Fibroblast of lung (primary cell): ENCODE measurements around the gene DHCR24. TPM values are rescaled to one million over a fixed set of nuclear protein-coding genes. Genes with fewer than 3 reads are reported as not detected.

ENCODE experiments used
- DNase-seq, 2 donors: peaks; one replicate each; pipeline versions ENCODE4 v3.0.0 to v3.0.0-alpha.2; 2010; ENCODE audit warnings: low read depth in 2 of 2
- H2AFZ ChIP-seq: 2 replicates; pipeline ENCODE4 v1.5.1; 2012; ENCODE audit warnings: low read length, control low read depth, inconsistent platforms
- H3K27ac ChIP-seq: 2 replicates; pipeline ENCODE4 v1.5.1; 2011; ENCODE audit warnings: low read length, control low read depth; ENCODE audit not compliant: insufficient read depth
- H3K27me3 ChIP-seq: 2 replicates; pipeline ENCODE4 v1.5.1; 2011; ENCODE audit warnings: mild to moderate bottlenecking, low read length; ENCODE audit not compliant: control insufficient read depth, insufficient read depth
- H3K36me3 ChIP-seq: 2 replicates; pipeline ENCODE4 v1.5.1; 2011; ENCODE audit warnings: low read length; ENCODE audit not compliant: control insufficient read depth, insufficient read depth
- H3K4me1 ChIP-seq: 2 replicates; pipeline ENCODE4 v1.5.1; 2011; ENCODE audit warnings: low read length; ENCODE audit not compliant: control insufficient read depth, insufficient read depth; ENCODE audit errors: extremely low read depth
- H3K4me2 ChIP-seq: 2 replicates; pipeline ENCODE4 v1.5.1; 2011; ENCODE audit warnings: low read length, control low read depth; ENCODE audit not compliant: insufficient read depth; ENCODE audit errors: extremely low read depth
- H3K4me3 ChIP-seq, 4 experiments: fragments of 200-600 bp in 1 of 4; sonication (generic) in 1 of 4; replicated peaks in 1 of 4; 2 replicates each; pipeline ENCODE4 v1.5.1; 2011 to 2016; ENCODE audit warnings: low read length in 4 of 4, low read depth in 3 of 4, mild to moderate bottlenecking in 3 of 4, control low read depth in 2 of 4, inconsistent platforms in 1 of 4, mixed read lengths in 1 of 4; ENCODE audit not compliant: insufficient read depth in 1 of 4; ENCODE audit errors: control extremely low read depth in 1 of 4
- H3K79me2 ChIP-seq: 2 replicates; pipeline ENCODE4 v1.5.1; 2012; ENCODE audit warnings: mild to moderate bottlenecking, low read length, inconsistent platforms; ENCODE audit not compliant: control insufficient read depth, insufficient read depth
- H3K9ac ChIP-seq: 2 replicates; pipeline ENCODE4 v1.5.1; 2011; ENCODE audit warnings: mild to moderate bottlenecking, low read length, control low read depth; ENCODE audit not compliant: insufficient read depth
- H3K9me3 ChIP-seq: 2 replicates; pipeline ENCODE4 v1.5.1; 2012; ENCODE audit warnings: low read depth, low read length; ENCODE audit not compliant: control insufficient read depth, insufficient read depth
- H4K20me1 ChIP-seq: 2 replicates; pipeline ENCODE4 v1.5.1; 2011; ENCODE audit warnings: low read length; ENCODE audit not compliant: control insufficient read depth, insufficient read depth; ENCODE audit errors: extremely low read depth
- EZH2 ChIP-seq: IDR thresholded peaks from 2 replicates; pipeline ENCODE4 v1.5.1; 2012; ENCODE audit warnings: low read length, control low read depth, mild to moderate bottlenecking; ENCODE audit errors: missing control alignments
- polyA plus RNA-seq, 2 donors: library from polyadenylated mRNA; depleted of rRNA in 1 of 2; stranded (reverse) in 1 of 2; unstranded in 1 of 2; fragments of >200 nt; gene quantifications; 2 replicates each; pipeline ENCODE4 v1.2.1, GENCODE V29; 2011 to 2012; ENCODE audit warnings: missing spikeins in 1 of 2
- total RNA-seq: library from RNA; depleted of rRNA; stranded (reverse); fragments of >200 nt; gene quantifications from 2 replicates; pipeline ENCODE4 v1.2.1, GENCODE V29; 2014
- TF ChIP-seq, protein P1 (sequence below), 2 donors: IDR thresholded peaks in 1 of 2; conservative IDR thresholded peaks in 1 of 2; 1 replicate in 1 of 2; 2 replicates in 1 of 2; pipeline ENCODE4 v1.5.1; 2011 to 2012; ENCODE audit warnings: low read length in 2 of 2, control low read depth in 1 of 2, inconsistent platforms in 1 of 2, low read depth in 1 of 2, mild to moderate bottlenecking in 1 of 2

Gene DHCR24
- total and polyA plus RNA-seq, 2 donors (not counting 1 experiment from before 2014, with no cell fraction given), result 217 to 329 TPM

- Histone ChIP-seq H3K79me2 (no peaks in the 10 kb centered on the region), H3K9ac (no peak overlapping the region), H3K9me3 (no peaks in the 10 kb centered on the region), H3K27me3 (no peaks in the 10 kb centered on the region), H2AFZ (no peak overlapping the region), H3K27ac (no peak overlapping the region), H3K36me3 (peaks cover 32% of the 10 kb centered on the region), H3K4me3 (no peak overlapping the region), H4K20me1 (no peaks in the 10 kb centered on the region), H3K4me1 (peaks cover 7% of the 10 kb centered on the region), H3K4me2 (no peak overlapping the region)
- TF ChIP-seq, protein P1, sequence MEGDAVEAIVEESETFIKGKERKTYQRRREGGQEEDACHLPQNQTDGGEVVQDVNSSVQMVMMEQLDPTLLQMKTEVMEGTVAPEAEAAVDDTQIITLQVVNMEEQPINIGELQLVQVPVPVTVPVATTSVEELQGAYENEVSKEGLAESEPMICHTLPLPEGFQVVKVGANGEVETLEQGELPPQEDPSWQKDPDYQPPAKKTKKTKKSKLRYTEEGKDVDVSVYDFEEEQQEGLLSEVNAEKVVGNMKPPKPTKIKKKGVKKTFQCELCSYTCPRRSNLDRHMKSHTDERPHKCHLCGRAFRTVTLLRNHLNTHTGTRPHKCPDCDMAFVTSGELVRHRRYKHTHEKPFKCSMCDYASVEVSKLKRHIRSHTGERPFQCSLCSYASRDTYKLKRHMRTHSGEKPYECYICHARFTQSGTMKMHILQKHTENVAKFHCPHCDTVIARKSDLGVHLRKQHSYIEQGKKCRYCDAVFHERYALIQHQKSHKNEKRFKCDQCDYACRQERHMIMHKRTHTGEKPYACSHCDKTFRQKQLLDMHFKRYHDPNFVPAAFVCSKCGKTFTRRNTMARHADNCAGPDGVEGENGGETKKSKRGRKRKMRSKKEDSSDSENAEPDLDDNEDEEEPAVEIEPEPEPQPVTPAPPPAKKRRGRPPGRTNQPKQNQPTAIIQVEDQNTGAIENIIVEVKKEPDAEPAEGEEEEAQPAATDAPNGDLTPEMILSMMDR (conservative IDR thresholded peaks at IDR 0.05 in 1 of 2, IDR thresholded peaks at IDR 0.05 in 1 of 2; ENCODE audit: low read depth in 1 of 2, low read length in 2 of 2), result no peak
- no peak for TF ChIP-seq EZH2
- DNase-seq, result no peak
These were observed 21.5 kb downstream of the DHCR24 start for GRCh38 chr1:54865238-54866073.

- Histone ChIP-seq H3K36me3 (peaks cover 33% of the 10 kb centered on the region), H3K9me3 (no peaks in the 10 kb centered on the region), H3K9ac (no peak overlapping the region), H4K20me1 (no peaks in the 10 kb centered on the region), H3K4me1 (peaks cover 7% of the 10 kb centered on the region), H3K27ac (no peak overlapping the region), H3K4me3 (no peak overlapping the region), H2AFZ (no peak overlapping the region), H3K27me3 (no peaks in the 10 kb centered on the region), H3K79me2 (no peaks in the 10 kb centered on the region), H3K4me2 (no peak overlapping the region)
- TF ChIP-seq, protein P1 (conservative IDR thresholded peaks at IDR 0.05 in 1 of 2, IDR thresholded peaks at IDR 0.05 in 1 of 2; ENCODE audit: low read depth in 1 of 2, low read length in 2 of 2), result no peak
- TF ChIP-seq EZH2, result no peak
- peak in 1 of 2 donors; percentile 70 for DNase-seq
These were observed 22.4 kb downstream of the DHCR24 start for GRCh38 chr1:54864460-54865208.

GRCh38 chr1:54863267-54863665 lies 23.7 kb downstream of the DHCR24 start:
- H3K4me3 ChIP-seq, result no peak overlapping the region
- peaks cover 36% of the 10 kb centered on the region for H3K36me3 ChIP-seq
- H3K9ac ChIP-seq, result no peak overlapping the region
- no peak overlapping the region for H3K4me2 ChIP-seq
- H4K20me1 ChIP-seq, result no peaks in the 10 kb centered on the region
- H3K27me3 ChIP-seq, result no peaks in the 10 kb centered on the region
- no peak for TF ChIP-seq EZH2
- TF ChIP-seq, protein P1 (conservative IDR thresholded peaks at IDR 0.05 in 1 of 2, IDR thresholded peaks at IDR 0.05 in 1 of 2; ENCODE audit: low read depth in 1 of 2, low read length in 2 of 2), result no peak
- peaks cover 8% of the 10 kb centered on the region for H3K4me1 ChIP-seq
- no peaks in the 10 kb centered on the region for H3K9me3 ChIP-seq
- no peak overlapping the region for H3K27ac ChIP-seq
- no peak overlapping the region for H2AFZ ChIP-seq
- DNase-seq, result no peak
- H3K79me2 ChIP-seq, result no peaks in the 10 kb centered on the region
